GM19397 (cell line): ENCODE data around the gene TNFSF11.

ENCODE experiments used
- ATAC-seq: cut with Tn5 transposase; IDR thresholded peaks from one replicate; pipeline ENCODE4 v1.9.1; 2021; ENCODE audit warnings: mild to moderate bottlenecking, moderate library complexity; ENCODE audit not compliant: unreplicated experiment

TNFSF11 gene

GRCh38 chr13:42651936-42652641 is 78.1 kb downstream of the TNFSF11 start:
- ATAC-seq = no peak

- no peak for ATAC-seq
Observed at GRCh38 chr13:42652642-42653415, 78.9 kb downstream of the TNFSF11 start.

GRCh38 chr13:42653679-42654078 is 79.7 kb downstream of the TNFSF11 start:
- ATAC-seq = no peak

- no peak for ATAC-seq
Observed at GRCh38 chr13:42654212-42654611, 80.3 kb downstream of the TNFSF11 start.

- no peak for ATAC-seq
Observed at GRCh38 chr13:42654722-42655121, 80.8 kb downstream of the TNFSF11 start.

- no peak for ATAC-seq
Observed at GRCh38 chr13:42656161-42656560, 82.2 kb downstream of the TNFSF11 start.

- ATAC-seq = no peak
Observed at GRCh38 chr13:42656958-42657357, 83.0 kb downstream of the TNFSF11 start.
